ENCODE measurements around the gene URAD.

Gene URAD

DNA sequence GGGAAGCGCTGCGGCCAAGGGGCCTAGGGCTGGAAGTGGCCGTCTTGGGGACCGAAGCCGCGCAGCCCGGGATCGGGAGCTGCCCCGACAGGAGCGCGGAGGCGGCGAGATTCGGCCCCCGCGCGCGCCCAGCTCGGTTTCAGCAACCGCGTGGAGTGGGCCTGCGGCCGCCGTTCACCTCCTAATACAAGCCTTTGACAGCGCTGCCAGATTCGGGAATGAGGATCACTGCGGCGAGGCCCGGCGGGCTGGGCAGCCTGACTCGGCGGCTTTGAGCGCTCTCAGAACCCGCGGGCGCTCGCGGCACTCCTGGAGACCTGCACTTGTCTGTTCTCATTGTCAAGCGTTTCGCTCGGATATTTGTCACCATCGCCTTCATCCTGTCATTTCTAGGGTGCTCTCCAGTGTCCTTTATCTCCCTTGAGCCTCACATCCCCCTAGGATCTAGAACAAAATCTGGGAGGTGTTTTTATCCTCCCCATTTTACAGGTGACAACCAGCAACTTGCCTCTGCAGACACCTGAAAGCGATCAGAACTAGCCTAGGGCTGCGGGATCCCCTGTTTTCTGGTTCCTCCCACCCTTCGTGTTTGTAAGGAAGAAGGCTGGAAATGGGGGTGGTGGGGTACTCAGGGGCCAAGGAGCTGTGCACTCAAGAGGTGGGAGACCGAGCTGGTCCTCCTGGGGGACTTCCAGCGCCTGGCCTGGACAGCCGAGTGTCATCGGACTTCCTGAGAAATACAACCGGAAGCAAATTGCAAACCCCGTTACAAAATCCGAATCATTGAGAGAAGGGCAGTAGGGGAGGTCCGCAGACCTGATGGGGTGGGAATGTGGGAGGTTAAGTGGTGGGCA, 17.9 kb downstream of the URAD start:
- H3K9me3 ChIP-seq (ENCODE audit: control insufficient read depth, insufficient read depth, low read length) = no peaks in the 10 kb centered on the region
- H3K9me2 ChIP-seq (replicated peaks; ENCODE audit: control insufficient read depth, low read length) = no peaks in the 10 kb centered on the region
- no peak overlapping the region for H3K4me3 ChIP-seq (ENCODE audit: low read length)
- no peaks in the 10 kb centered on the region for H3F3A ChIP-seq (ENCODE audit: control insufficient read depth, insufficient read depth)
- H3K27ac ChIP-seq (ENCODE audit: low read depth, low read length) = no peak overlapping the region
- H4K20me1 ChIP-seq (ENCODE audit: control insufficient read depth, insufficient read depth, low read depth, low read length) = no peaks in the 10 kb centered on the region
- no peaks in the 10 kb centered on the region for H3K79me2 ChIP-seq (ENCODE audit: control insufficient read depth, low read length)
- no peaks in the 10 kb centered on the region for H3K4me1 ChIP-seq (ENCODE audit: control insufficient read depth, low read length)
- no peak for TF ChIP-seq EZH2phosphoT487 (IDR thresholded peaks at IDR 0.05; ENCODE audit: borderline replicate concordance, low read length)
- TF ChIP-seq CTCF (IDR thresholded peaks at IDR 0.05; ENCODE audit: low read depth, low read length, poor library complexity, severe bottlenecking) = no peak
- peaks cover 14% of the 10 kb centered on the region for H3K27me3 ChIP-seq (ENCODE audit: control insufficient read depth, low read length)
- H3K36me3 ChIP-seq (ENCODE audit: control insufficient read depth, low read length) = no peaks in the 10 kb centered on the region
- no peak overlapping the region for H3K4me2 ChIP-seq (ENCODE audit: low read length)

GRCh38 chr13:27969866-27970229, 18.6 kb downstream of the URAD start:
- no peaks in the 10 kb centered on the region for H4K20me1 ChIP-seq (ENCODE audit: control insufficient read depth, insufficient read depth, low read depth, low read length)
- H3K4me3 ChIP-seq (ENCODE audit: low read length) = no peak overlapping the region
- H3K4me2 ChIP-seq (ENCODE audit: low read length) = no peak overlapping the region
- no peak overlapping the region for H3K27ac ChIP-seq (ENCODE audit: low read depth, low read length)
- H3K36me3 ChIP-seq (ENCODE audit: control insufficient read depth, low read length) = no peaks in the 10 kb centered on the region
- H3F3A ChIP-seq (ENCODE audit: control insufficient read depth, insufficient read depth) = no peaks in the 10 kb centered on the region
- H3K79me2 ChIP-seq (ENCODE audit: control insufficient read depth, low read length) = no peaks in the 10 kb centered on the region
- no peaks in the 10 kb centered on the region for H3K4me1 ChIP-seq (ENCODE audit: control insufficient read depth, low read length)
- H3K9me2 ChIP-seq (replicated peaks; ENCODE audit: control insufficient read depth, low read length) = no peaks in the 10 kb centered on the region
- H3K9me3 ChIP-seq (ENCODE audit: control insufficient read depth, insufficient read depth, low read length) = no peaks in the 10 kb centered on the region
- TF ChIP-seq EZH2phosphoT487 (IDR thresholded peaks at IDR 0.05; ENCODE audit: borderline replicate concordance, low read length) = no peak
- no peak for TF ChIP-seq CTCF (IDR thresholded peaks at IDR 0.05; ENCODE audit: low read depth, low read length, poor library complexity, severe bottlenecking)
- peaks cover 9% of the 10 kb centered on the region; the same call in 1 of the 2 replicates for H3K27me3 ChIP-seq (ENCODE audit: control insufficient read depth, low read length)

DNA sequence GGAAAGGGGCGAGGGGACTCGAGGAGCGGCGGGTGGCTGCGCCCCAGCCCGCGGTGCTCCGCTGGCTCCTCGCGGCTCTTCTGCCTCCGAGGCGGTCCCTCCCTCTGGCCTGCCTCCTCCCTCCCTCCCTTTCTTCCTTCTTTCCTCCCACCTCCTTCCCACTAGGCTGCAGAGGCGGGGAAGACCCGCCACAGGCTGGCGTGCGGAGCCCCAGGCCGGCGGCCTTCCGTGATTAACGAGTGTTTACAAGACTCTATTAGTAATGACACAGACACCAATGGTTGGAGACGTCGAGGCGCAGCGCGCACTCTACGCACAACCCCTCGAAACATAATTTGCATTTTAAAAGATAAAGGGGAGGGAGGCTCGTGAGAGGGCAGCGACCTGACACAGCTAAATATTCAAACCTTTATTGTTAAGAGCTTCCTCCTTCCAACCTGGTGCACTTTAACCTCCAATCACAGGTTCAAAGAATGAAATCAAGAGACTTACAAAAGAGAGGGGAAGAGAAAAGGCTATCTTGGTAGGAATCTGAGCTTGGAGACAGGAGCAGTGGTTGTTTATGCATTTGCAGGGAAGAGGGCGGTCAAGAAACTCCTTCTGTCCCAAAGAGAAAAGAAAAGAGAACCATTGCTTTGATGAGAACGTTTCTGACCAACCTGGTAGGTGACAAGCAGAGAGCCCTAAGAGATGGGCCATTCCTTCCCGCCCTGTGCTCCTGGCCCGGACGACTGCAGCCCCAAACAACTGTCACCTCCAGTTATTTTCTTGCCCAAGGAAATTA, 19.2 kb downstream of the URAD start, which contains the start of gene CDX2:
CDX2 (minus strand) TSS at position 234 of the 784 bp plus-strand sequence. CDS start 309 bp downstream, outside the sequence.
- Histone ChIP-seq H4K20me1 (ENCODE audit: control insufficient read depth, insufficient read depth, low read depth, low read length) (no peaks in the 10 kb centered on the region), H3K27ac (ENCODE audit: low read depth, low read length) (no peak within 1 kb of the TSS), H3K79me2 (ENCODE audit: control insufficient read depth, low read length) (no peaks in the 10 kb centered on the region), H3K9me3 (ENCODE audit: control insufficient read depth, insufficient read depth, low read length) (no peaks in the 10 kb centered on the region), H3K9me2 (replicated peaks; ENCODE audit: control insufficient read depth, low read length) (no peaks in the 10 kb centered on the region), H3F3A (ENCODE audit: control insufficient read depth, insufficient read depth) (no peaks in the 10 kb centered on the region), H3K27me3 (ENCODE audit: control insufficient read depth, low read length) (peaks cover 6% of the 10 kb centered on the region; the same call in 1 of the 2 replicates), H3K4me2 (ENCODE audit: low read length) (no peak within 1 kb of the TSS), H3K4me3 (ENCODE audit: low read length) (no peak within 1 kb of the TSS), H3K36me3 (ENCODE audit: control insufficient read depth, low read length) (no peaks in the 10 kb centered on the region), H3K4me1 (ENCODE audit: control insufficient read depth, low read length) (no peaks in the 10 kb centered on the region)
- TF ChIP-seq CTCF (IDR thresholded peaks at IDR 0.05; ENCODE audit: low read depth, low read length, poor library complexity, severe bottlenecking) (no peak), EZH2phosphoT487 (IDR thresholded peaks at IDR 0.05; ENCODE audit: borderline replicate concordance, low read length) (no peak)
